OCI-LY7 (cell line): ENCODE measurements around the gene ABCC11. TPM values are rescaled to one million over a fixed set of nuclear protein-coding genes. Genes with fewer than 3 reads are reported as not detected.

Experiments
- BruUV-seq: library from RNA; stranded (reverse); fragments of 400-500 nt; replicated peaks from 2 replicates; lab custom pipeline; 2021; lab: Mats Ljungman, UMichigan
- CTCF ChIA-PET: fragments of 300-600 bp; sonication (Branson Sonifier 250); formaldehyde crosslinking; loops from one replicate; lab custom pipeline; 2022; ENCODE audit warnings: antibody characterized with exemption; ENCODE audit not compliant: unreplicated experiment; lab: Charles Lee
- POLR2A ChIA-PET: fragments of 300-600 bp; sonication (Branson Sonifier 250); formaldehyde crosslinking; loops from one replicate; lab custom pipeline; 2022; ENCODE audit warnings: antibody characterized with exemption; lab: Charles Lee
- DNase-seq: peaks from one replicate; pipeline ENCODE4 v3.0.0-alpha.2; 2015; ENCODE audit warnings: low spot score
- H2AFZ ChIP-seq: fragments of 200-600 bp; sonication (generic), shearing (Covaris generic); 2 replicates; pipeline ENCODE4 v1.6.1; 2014; ENCODE audit warnings: mild to moderate bottlenecking, antibody characterized with exemption, low read length, moderate library complexity
- H3K27ac ChIP-seq: fragments of 200-600 bp; sonication (generic); 2 replicates; pipeline ENCODE4 v1.5.1; 2014; ENCODE audit warnings: mixed run types, low read depth, mild to moderate bottlenecking, moderate library complexity, low read length, inconsistent platforms; ENCODE audit not compliant: poor library complexity, severe bottlenecking
- H3K36me3 ChIP-seq: fragments of 200-600 bp; sonication (generic); 2 replicates; pipeline ENCODE4 v1.6.1; 2014; ENCODE audit warnings: mild to moderate bottlenecking, antibody characterized with exemption, low read length, moderate library complexity, mixed read lengths; ENCODE audit not compliant: insufficient read depth
- H3K4me1 ChIP-seq: fragments of 200-600 bp; sonication (generic); 2 replicates; pipeline ENCODE4 v1.5.1; 2014; ENCODE audit warnings: mild to moderate bottlenecking, low read length; ENCODE audit not compliant: insufficient read depth, poor library complexity, severe bottlenecking
- H3K4me2 ChIP-seq: fragments of 200-600 bp; sonication (generic); 2 replicates; pipeline ENCODE4 v1.6.1; 2014; ENCODE audit warnings: mild to moderate bottlenecking, low read length
- H3K4me3 ChIP-seq: fragments of 200-600 bp; sonication (generic); 2 replicates; pipeline ENCODE4 v1.5.1; 2014; ENCODE audit warnings: mild to moderate bottlenecking, low read depth, low read length; ENCODE audit not compliant: poor library complexity, severe bottlenecking
- H3K79me2 ChIP-seq: fragments of 200-600 bp; sonication (generic); 2 replicates; pipeline ENCODE4 v1.6.1; 2016; ENCODE audit warnings: low read depth, mild to moderate bottlenecking, low read length, moderate library complexity, mixed read lengths; ENCODE audit not compliant: insufficient read depth
- H3K9me2 ChIP-seq: fragments of 200-600 bp; sonication (generic); 2 replicates; pipeline ENCODE4 v1.6.1; 2016; ENCODE audit warnings: mild to moderate bottlenecking, low read length, mixed read lengths; ENCODE audit not compliant: insufficient read depth
- H3K9me3 ChIP-seq: fragments of 200-600 bp; sonication (generic); 2 replicates; pipeline ENCODE4 v1.6.1; 2014; ENCODE audit warnings: mild to moderate bottlenecking, mixed run types, low read length, mixed read lengths
- H4K20me1 ChIP-seq: fragments of 200-600 bp; sonication (generic); 2 replicates; pipeline ENCODE4 v1.6.1; 2014; ENCODE audit warnings: mild to moderate bottlenecking, antibody characterized with exemption, low read length, moderate library complexity, mixed read lengths; ENCODE audit not compliant: insufficient read depth
- CTCF ChIP-seq: fragments of 200-600 bp; sonication (generic); conservative IDR thresholded peaks from 2 replicates; pipeline ENCODE4 v1.5.1; 2014; ENCODE audit warnings: mild to moderate bottlenecking, antibody characterized with exemption, low read length, moderate library complexity, mixed read lengths
- EZH2phosphoT487 ChIP-seq: fragments of 200-600 bp; sonication (generic); IDR thresholded peaks from 2 replicates; pipeline ENCODE4 v1.6.1; 2018; ENCODE audit warnings: low read depth, borderline replicate concordance, mild to moderate bottlenecking, mixed run types, antibody characterized with exemption, low read length, moderate library complexity, mixed read lengths
- intact Hi-C: fragments of 100-400 bp; cut with micrococcal nuclease; formaldehyde crosslinking; loops from one replicate; pipeline ENCODE4 v1.10.0; 2022; ENCODE audit not compliant: unreplicated experiment
- total RNA-seq, 2 experiments: library from RNA; depleted of rRNA in 1 of 2; stranded (reverse); fragments of >200 nt in 1 of 2; shearing (Covaris generic) in 1 of 2; gene quantifications; 2 replicates each; pipeline ENCODE4 v1.2.3, GENCODE V29; 2014 to 2022

The ABCC11 gene
- total RNA-seq, 2 experiments from 2014 or later: 0.10 TPM; not detected in 1

GRCh38 chr16:48272837-48273421 lies 25.6 kb upstream of the ABCC11 start:
- H2AFZ ChIP-seq: no peak overlapping the region
- BruUV-seq: no TSS peak
- no peaks in the 10 kb centered on the region for H3K36me3 ChIP-seq
- ChIA-PET POLR2A (interaction anchor here (0.6 kb wide), 1 partner anchor 16 kb away, joined by 3 read pairs; no protein-coding TSS in a partner anchor), CTCF (no interaction called here)
- H3K4me2 ChIP-seq: no peak overlapping the region
- H3K9me3 ChIP-seq: no peaks in the 10 kb centered on the region
- no peaks in the 10 kb centered on the region for H3K79me2 ChIP-seq
- H3K9me2 ChIP-seq: no peaks in the 10 kb centered on the region
- no peak overlapping the region for H3K4me3 ChIP-seq
- H3K4me1 ChIP-seq: no peaks in the 10 kb centered on the region
- DNase-seq: no peak
- no peaks in the 10 kb centered on the region for H4K20me1 ChIP-seq
- TF ChIP-seq EZH2phosphoT487 (no peak), CTCF (no peak)
- no peak overlapping the region for H3K27ac ChIP-seq
- intact Hi-C loops: no loop called here

GRCh38 chr16:48271728-48272127 lies 24.4 kb upstream of the ABCC11 start:
- no peaks in the 10 kb centered on the region for H3K4me1 ChIP-seq
- no peaks in the 10 kb centered on the region for H3K9me3 ChIP-seq
- CTCF ChIA-PET: no interaction called here
- intact Hi-C loops: no loop called here
- H3K79me2 ChIP-seq: no peaks in the 10 kb centered on the region
- no peaks in the 10 kb centered on the region for H3K36me3 ChIP-seq
- H3K4me3 ChIP-seq: no peak overlapping the region
- no TSS peak for BruUV-seq
- no peak overlapping the region for H3K4me2 ChIP-seq
- H4K20me1 ChIP-seq: no peaks in the 10 kb centered on the region
- POLR2A ChIA-PET: no interaction called here
- H2AFZ ChIP-seq: no peak overlapping the region
- DNase-seq: no peak
- no peak for TF ChIP-seq EZH2phosphoT487
- TF ChIP-seq CTCF: no peak
- no peak overlapping the region for H3K27ac ChIP-seq
- H3K9me2 ChIP-seq: no peaks in the 10 kb centered on the region

- POLR2A ChIA-PET: no interaction called here
- Histone ChIP-seq H3K9me3 (no peaks in the 10 kb centered on the region), H2AFZ (no peak overlapping the region), H3K27ac (no peak overlapping the region), H3K36me3 (peaks cover 5% of the 10 kb centered on the region; the same call in 1 of the 2 replicates), H3K9me2 (no peaks in the 10 kb centered on the region), H3K4me2 (no peak overlapping the region), H3K79me2 (no peaks in the 10 kb centered on the region), H4K20me1 (no peaks in the 10 kb centered on the region), H3K4me1 (no peaks in the 10 kb centered on the region), H3K4me3 (no peak overlapping the region)
- no peak for TF ChIP-seq EZH2phosphoT487
- no peak for TF ChIP-seq CTCF
- intact Hi-C loops: no loop called here
- BruUV-seq: no TSS peak
- no peak for DNase-seq
- CTCF ChIA-PET: no interaction called here
Observed at GRCh38 chr16:48269011-48269410, 21.7 kb upstream of the ABCC11 start.
